Measurements from ENCODE around the gene HECA. TPM values are rescaled to one million over a fixed set of nuclear protein-coding genes. Genes with fewer than 3 reads are reported as not detected.

The HECA gene
- polyA plus RNA-seq, 1 of the 3 experiments (the other 2 are of a cell fraction) = 1.6 TPM

- Histone ChIP-seq H4K20me1 (ENCODE audit: insufficient read depth) (no peaks in the 10 kb centered on the region), H3K27ac (ENCODE audit: low read depth in 2 of 2, low read length in 1 of 2) (peak overlapping the region in 1 of 2 experiments; percentile 47; a peak in 2 of 4 replicates), H3K36me3 (replicated peaks in 1 of 2; ENCODE audit: control insufficient read depth in 1 of 2, insufficient read depth in 2 of 2, low read length in 1 of 2) (peaks cover 0 to 5% of the 10 kb centered on the region in 2 experiments), H3F3A (replicated peaks; ENCODE audit: insufficient read depth) (peaks cover 8% of the 10 kb centered on the region), H3K4me3 (ENCODE audit: low read depth in 2 of 2, low read length in 1 of 2) (0 out of 4 replicates have a peak overlapping the region, but pooled peaks of 1 of the 2 experiments have one; percentile 32), H3K9me3 (no peaks in the 10 kb centered on the region), H3K9ac (no peak overlapping the region), H3K4me2 (peak overlapping the region; percentile 65), H3K27me3 (ENCODE audit: insufficient read depth) (no peaks in the 10 kb centered on the region), H3K4me1 (ENCODE audit: control insufficient read depth in 1 of 2, insufficient read depth in 2 of 2, low read depth in 1 of 2, low read length in 1 of 2) (peaks cover 0 to 3% of the 10 kb centered on the region in 2 experiments; a peak in 1 of 4 replicates), H3K9me2 (no peaks in the 10 kb centered on the region), H2AFZ (ENCODE audit: low read depth) (no peak overlapping the region; the same call in 1 of the 2 replicates), H3K79me2 (ENCODE audit: insufficient read depth) (peaks cover 28% of the 10 kb centered on the region)
- DNase-seq = no peak
- TF ChIP-seq RFX5 (IDR thresholded peaks at IDR 0.05; ENCODE audit: low read length) = no peak
- no peak for TF ChIP-seq ELF1 (IDR thresholded peaks at IDR 0.05)
- TF ChIP-seq USF2 (IDR thresholded peaks at IDR 0.05; ENCODE audit: borderline replicate concordance, low read depth, low read length) = no peak
- TF ChIP-seq SMC3 (IDR thresholded peaks at IDR 0.05; ENCODE audit: low read depth, low read length) = no peak
- TF ChIP-seq TEAD4 (IDR thresholded peaks at IDR 0.05; ENCODE audit: borderline replicate concordance, insufficient read depth) = no peak
- no peak for TF ChIP-seq FOXJ3 (CRISPR knock-in tag; IDR thresholded peaks at IDR 0.05)
- no peak for TF ChIP-seq JUND (IDR thresholded peaks at IDR 0.05)
- CTCF ChIA-PET = interaction anchor here (1.9 kb wide), 2 partner anchors 9 to 16 kb away, joined by 5 to 6 read pairs; no protein-coding TSS in a partner anchor
- POLR2A ChIA-PET = interaction anchor here (0.6 kb wide), 1 partner anchor 361 kb away, joined by 4 read pairs; no protein-coding TSS in a partner anchor
Observed at GRCh38 chr6:139134064-139134395, 850 bp upstream of the HECA start.

DNA sequence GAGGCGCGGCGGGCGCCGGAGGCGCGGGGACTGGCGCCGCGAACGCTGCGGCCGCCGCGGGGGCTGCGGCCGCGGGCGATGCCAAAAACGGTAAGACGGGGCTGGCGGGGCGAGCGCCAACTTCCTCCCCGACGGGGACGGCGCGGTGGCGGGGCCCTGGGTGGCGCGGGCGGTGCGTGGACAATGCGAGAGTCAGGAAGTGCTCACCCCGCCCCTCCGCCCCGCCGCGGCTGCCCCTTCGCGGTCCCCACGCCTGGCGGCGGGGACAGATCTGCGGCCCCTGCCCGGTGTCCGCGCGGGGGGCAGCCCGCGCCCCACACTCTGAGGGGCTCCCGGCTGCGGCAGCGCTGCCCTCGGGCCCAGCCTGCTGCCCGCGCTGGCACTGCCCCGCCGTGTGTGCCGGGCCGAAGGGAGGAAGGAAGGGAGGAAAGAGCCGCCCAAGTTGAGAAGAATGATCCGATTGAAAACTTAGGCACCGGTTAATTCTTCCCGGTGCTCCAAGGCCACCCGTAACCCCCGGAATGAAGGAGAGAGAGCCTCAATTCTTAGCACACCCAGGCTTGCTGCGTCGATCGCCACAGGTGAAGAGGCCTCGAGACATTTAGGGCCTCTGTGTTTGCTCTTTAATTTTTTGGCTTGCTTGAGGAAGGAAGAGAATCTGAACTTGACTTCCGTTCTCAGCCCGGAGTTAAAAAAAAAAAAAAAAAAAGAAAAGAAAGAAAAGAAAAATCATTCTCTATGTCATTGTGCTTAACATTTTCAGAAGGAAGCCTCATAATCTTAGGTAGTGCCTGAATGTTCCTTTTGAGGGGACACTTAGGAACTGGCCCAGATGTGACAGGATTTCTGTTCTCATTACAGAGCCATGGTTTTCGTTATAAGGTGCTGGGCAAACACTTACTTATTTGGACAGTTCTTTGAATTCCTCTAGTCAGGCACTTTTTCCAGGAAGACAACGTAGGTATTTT lies 982 bp downstream of the HECA start:
- TF ChIP-seq MXI1 (IDR thresholded peaks at IDR 0.05; ENCODE audit: low read depth, low read length) = no peak
- TF ChIP-seq SIN3A (IDR thresholded peaks at IDR 0.05; ENCODE audit: borderline replicate concordance, low read depth, low read length) = no peak
- 0 out of 2 replicates have a peak, but pooled peaks have one; percentile 15 for TF ChIP-seq CTCF (IDR thresholded peaks at IDR 0.05)
- TF ChIP-seq TAF1 (IDR thresholded peaks at IDR 0.05; ENCODE audit: borderline replicate concordance, low read depth, low read length) = no peak
- ChIA-PET POLR2A (no interaction called here), CTCF (no interaction called here)
- Histone ChIP-seq H3K9me3 (no peaks in the 10 kb centered on the region), H3F3A (replicated peaks; ENCODE audit: insufficient read depth) (peaks cover 8% of the 10 kb centered on the region), H3K27ac (ENCODE audit: low read depth in 2 of 2, low read length in 1 of 2) (0 out of 4 replicates have a peak overlapping the region, but pooled peaks of 1 of the 2 experiments have one; percentile 34), H3K9ac (peak overlapping the region; percentile 76), H3K4me3 (ENCODE audit: low read depth in 2 of 2, low read length in 1 of 2) (peak overlapping the region; percentile 70 to 82), H3K4me1 (ENCODE audit: control insufficient read depth in 1 of 2, insufficient read depth in 2 of 2, low read depth in 1 of 2, low read length in 1 of 2) (peaks cover 0 to 3% of the 10 kb centered on the region in 2 experiments; a peak in 1 of 4 replicates), H4K20me1 (ENCODE audit: insufficient read depth) (no peaks in the 10 kb centered on the region), H2AFZ (ENCODE audit: low read depth) (peak overlapping the region; percentile 87; the same call in 1 of the 2 replicates), H3K4me2 (peak overlapping the region; percentile 79), H3K79me2 (ENCODE audit: insufficient read depth) (peaks cover 29% of the 10 kb centered on the region), H3K27me3 (ENCODE audit: insufficient read depth) (no peaks in the 10 kb centered on the region), H3K9me2 (no peaks in the 10 kb centered on the region), H3K36me3 (replicated peaks in 1 of 2; ENCODE audit: control insufficient read depth in 1 of 2, insufficient read depth in 2 of 2, low read length in 1 of 2) (peaks cover 0 to 5% of the 10 kb centered on the region in 2 experiments)
- DNase-seq = peak; percentile 73
- WGBS (ENCODE audit: low lambda C conversion rate) = 16% methylated on average over 14 of the region's 76 CpGs
